Breast epithelium (tissue), 3 donors: ENCODE data around the gene VASP.

Experiments used
- CTCF ChIP-seq, 3 donors: fragments of 450-650 bp; IDR thresholded peaks; one replicate each; pipeline ENCODE4 v1.5.1; 2016 to 2017; ENCODE audit warnings: antibody characterized with exemption in 3 of 3, mild to moderate bottlenecking in 3 of 3, moderate library complexity in 3 of 3
- POLR2A ChIP-seq: fragments of 450-650 bp; IDR thresholded peaks from one replicate; pipeline ENCODE4 v1.6.1; 2016; ENCODE audit warnings: antibody characterized with exemption, mild to moderate bottlenecking, moderate library complexity

DNA sequence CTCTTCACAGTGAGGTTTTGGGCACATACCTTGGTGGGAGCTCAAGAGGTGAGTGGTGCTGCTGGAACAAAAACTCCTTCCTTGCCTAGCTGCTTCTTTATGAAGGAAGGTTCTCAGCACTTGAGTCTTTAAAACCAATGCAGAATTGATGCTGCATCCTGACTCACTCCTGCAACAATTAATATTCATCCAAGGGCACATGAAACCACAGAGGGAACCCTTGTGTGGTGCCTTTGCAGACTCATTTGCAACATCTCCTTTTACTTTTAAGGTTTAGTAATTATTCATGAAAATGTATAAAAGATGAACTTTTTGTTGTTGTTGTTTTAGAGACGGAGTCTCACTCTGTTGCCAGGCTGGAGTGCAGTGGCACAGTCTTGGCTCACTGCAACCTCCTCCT, 47.2 kb downstream of the VASP start:
- TF ChIP-seq POLR2A (no peak), CTCF (IDR thresholded peaks at IDR 0.05) (no peak)
